SH-SY5Y (cell line): Measurements from ENCODE around the gene SLC17A6.

Experiments used
- GATA2 ChIP-seq: IDR thresholded peaks from 2 replicates; pipeline ENCODE4 v1.6.1; 2011; ENCODE audit warnings: mild to moderate bottlenecking, low read depth, low read length
- GATA3 ChIP-seq: IDR thresholded peaks from 2 replicates; pipeline ENCODE4 v1.6.1; 2011; ENCODE audit warnings: low read depth, mild to moderate bottlenecking, low read length, moderate library complexity

SLC17A6 gene

DNA sequence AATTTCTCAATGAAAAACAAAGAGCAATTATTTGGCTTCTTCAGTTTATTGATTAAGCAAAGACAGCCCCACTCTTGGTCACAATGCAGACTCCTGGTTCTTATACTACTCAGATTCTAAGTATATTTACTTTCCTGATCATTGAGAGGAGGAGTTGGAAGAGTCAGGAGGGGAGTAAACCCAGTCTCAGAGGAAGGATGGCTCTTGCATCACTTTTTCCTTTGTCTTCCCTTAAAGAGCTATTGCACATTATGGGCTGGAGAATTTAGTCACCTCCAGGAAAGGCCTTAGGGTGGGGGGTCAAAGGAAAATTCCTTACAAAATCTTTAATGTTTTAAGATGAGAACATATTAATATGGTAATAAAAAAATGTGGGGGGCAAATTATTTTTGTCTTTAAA, 8.1 kb downstream of the SLC17A6 start:
- no peak for TF ChIP-seq GATA3
- TF ChIP-seq GATA2: no peak

DNA sequence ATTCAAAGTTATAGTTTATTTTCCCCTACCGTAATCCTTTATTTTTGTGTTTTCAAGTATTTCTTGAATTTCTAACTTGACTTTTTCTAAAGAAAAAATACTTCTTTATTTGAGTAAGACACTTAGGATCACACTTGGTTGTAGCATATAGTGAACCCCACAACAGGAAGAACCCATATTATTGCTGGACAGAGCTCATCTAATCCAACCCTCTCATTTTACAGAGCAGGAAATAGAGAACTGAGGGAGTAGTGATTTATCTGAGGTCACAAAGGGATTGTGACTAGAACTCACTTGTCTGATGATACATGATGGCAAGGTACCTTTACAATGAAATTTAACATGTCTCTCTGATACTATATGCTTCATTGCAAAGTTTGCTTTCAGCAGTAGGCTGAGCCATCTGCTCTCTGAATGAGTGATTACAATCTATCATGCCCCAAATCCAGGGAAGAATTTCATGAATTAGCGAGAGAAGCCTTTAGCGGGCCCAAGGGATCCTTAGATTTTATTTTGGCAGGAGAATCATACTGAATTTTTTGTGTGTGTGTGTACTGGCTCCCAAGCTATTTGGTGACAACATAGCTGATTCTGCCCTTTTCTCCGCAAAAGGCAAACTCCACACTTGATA, 9.8 kb downstream of the SLC17A6 start:
- TF ChIP-seq GATA2: peak; percentile 80; the same call in 1 of the 2 replicates
- TF ChIP-seq GATA3: peak; percentile 64

DNA sequence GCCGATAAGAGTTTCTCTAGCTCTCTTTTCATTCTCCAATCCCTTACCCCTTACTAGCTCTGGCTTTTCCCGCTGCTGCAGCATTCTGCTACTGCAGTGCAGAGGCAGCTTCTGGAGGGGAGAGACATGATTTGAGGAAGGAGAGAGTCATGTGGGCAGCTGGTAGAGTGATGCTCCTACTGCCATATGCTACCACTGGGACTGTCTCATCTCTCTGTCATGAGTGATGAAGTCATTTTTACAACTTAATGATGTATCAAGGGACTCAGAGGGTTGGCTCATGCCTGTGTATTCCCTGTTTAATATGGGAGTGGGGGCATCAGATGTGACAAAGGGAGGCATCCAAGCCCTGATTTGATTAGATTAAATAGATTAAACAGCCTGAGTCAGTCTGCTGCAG, 11.3 kb downstream of the SLC17A6 start:
- TF ChIP-seq GATA3 (no peak), GATA2 (no peak; the same call in 1 of the 2 replicates)

DNA sequence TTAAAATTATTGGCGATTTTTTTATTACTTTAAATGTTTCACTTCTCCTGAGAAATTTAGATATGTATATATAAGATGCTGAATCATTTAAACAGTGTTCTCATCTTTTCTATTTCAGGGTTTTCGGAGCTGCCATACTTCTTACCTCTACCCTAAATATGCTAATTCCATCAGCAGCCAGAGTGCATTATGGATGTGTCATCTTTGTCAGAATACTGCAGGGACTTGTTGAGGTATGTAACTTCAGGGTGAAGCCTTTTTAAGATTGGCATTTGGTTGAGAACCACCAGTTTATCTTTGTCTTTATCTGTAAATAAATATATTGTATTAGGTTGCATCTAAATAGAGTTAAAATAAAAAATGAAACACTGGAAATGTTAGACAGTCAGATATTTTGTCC, 21.1 kb downstream of the SLC17A6 start:
- TF ChIP-seq GATA2 (no peak), GATA3 (no peak)

DNA sequence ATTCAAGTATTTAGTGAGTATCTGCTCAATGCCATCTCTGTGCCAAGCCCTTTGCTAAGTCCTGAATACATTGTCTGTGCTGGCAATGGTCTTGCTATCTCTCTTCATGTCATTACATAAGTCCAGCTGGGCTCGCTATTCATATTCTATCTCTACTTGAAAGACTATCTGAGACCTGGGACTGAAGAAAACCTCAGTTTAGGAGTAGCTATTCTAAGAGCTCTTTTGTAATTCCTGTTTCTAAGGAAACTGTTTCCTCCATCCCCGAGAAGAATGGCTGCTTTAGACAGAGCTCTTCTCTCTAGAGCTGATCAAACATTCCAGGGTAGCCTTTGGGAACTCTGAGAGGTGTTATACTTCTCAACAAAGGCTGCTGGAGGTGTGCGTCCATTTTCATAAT, 33.0 kb downstream of the SLC17A6 start:
- no peak for TF ChIP-seq GATA3
- TF ChIP-seq GATA2: no peak

DNA sequence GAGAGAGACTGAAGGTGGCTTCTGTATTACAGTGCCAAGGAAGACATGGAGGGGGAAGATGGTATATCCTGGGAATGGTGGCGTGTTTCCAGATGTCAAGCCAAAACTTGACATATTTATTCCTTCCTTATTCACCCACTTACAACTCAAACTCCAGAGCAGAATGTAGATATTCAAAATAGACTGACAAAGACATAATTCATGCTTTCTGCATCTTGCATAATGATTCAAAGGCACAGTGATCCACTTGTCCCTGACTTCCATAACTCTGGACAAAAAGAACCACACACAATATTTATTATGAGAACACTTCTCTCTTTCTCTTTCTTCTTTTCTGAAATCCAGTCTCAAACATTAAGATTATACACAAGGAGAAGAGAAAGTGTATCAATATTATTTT, 48.9 kb downstream of the SLC17A6 start:
- TF ChIP-seq GATA3: no peak
- TF ChIP-seq GATA2: no peak

DNA sequence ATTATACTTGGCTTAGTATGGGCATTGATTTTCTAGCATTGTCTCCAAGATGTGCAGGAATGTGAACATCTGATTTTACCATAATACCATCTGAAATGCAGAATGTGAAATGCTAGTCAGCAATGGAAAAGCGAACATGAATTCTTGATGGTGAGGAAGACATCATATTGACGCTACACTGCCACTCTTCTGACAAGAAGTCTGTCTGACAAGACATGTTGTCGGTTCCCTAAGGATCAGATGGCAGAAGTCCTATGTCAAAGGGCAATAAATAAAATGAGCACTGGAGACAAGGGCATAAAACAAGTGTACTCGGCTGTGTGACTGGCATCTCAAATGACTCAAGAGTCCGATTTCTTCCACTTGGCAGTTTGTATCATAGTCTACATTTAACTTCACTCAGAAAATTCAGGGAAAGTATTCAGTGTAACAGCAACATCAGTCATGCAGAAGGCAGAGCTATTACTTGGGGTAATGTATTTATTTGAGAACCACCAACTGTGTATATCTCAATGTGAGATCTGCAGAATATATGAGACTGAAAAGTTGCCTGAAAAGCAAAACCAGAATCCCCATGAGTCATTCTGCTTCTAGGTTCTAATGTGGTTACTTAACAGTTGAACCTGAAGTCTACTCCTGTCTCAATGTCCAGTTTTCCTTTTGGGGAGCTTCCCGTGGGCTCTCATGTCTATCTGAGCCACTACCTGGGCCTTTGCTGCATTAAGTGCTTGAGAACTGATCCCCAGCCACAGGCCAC, 51.5 kb downstream of the SLC17A6 start:
- TF ChIP-seq GATA3 (no peak), GATA2 (no peak)

DNA sequence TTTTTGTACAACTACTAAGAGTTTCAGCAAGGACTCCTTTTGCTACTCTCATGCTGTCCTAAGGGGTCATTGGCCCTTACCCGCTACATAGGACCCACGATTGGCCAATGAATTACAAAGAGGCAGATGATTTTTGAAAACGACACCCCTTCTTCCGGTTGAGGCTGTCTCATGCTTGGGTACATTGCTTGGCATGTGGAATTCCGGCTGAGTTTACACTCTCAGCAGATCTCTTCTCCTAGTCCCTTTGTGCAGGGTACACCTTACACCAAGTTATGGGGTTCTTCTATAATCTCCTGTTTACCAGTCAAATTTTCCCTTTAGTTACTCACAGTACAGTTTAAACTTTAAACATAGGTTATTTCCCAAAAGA, 52.1 kb downstream of the SLC17A6 start:
- TF ChIP-seq GATA2 (no peak), GATA3 (no peak)

DNA sequence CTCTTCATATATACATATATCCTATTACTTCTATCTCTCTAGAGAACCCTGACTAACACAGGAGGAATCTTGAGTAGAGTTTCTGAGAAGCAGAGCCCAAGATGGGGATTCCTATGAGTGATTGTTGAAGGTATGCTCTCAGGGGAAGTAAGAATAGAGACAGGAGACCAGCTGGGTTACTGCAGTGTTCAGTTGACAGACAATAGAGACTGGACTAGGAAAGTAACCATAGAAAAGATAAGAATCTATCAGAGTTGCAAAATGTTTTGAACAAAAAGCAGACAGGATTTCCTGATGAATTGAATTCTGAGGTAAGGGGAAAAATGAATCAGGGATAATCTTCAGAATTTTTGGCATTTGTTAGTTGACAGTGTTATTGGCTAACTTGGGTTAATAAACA, 54.4 kb downstream of the SLC17A6 start:
- TF ChIP-seq GATA3: no peak
- TF ChIP-seq GATA2: no peak

DNA sequence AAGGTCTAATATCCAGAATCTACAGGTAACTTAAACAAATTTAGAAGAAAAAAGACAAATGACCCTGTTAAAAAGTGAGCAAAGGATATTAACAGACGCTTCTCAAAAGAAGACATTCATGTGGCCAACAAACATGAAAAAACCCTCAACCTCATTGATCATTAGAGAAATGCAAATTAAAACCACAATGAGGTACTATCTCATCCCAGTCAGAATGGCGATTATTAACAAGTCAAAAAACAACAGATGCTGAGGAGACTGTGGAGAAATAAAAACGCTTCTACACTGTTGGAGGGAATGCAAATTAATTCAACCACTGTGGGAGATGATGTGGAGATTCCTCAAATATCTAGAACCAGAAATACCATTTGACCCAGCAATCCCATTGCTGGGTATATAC, 67.2 kb downstream of the SLC17A6 start:
- no peak for TF ChIP-seq GATA2
- no peak for TF ChIP-seq GATA3

DNA sequence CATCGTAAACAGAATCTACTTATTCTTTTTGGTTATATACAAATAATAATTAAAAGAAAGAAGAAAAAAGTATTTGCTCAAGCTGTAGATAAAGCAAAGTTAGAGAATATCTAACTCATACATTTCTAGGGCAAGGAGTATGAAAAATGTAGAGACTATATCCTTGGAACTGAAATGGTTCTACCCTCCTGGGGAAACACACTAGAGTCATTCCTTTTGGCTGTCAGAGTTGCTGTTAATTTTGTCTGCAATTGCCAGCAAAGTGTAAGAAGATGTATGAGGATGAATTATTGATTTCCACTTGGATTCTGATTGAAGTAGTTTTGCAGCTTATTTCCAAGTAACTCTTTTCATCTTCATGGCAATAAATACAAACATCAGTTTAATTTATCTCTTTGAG, 69.1 kb downstream of the SLC17A6 start:
- no peak for TF ChIP-seq GATA2
- TF ChIP-seq GATA3: no peak

DNA sequence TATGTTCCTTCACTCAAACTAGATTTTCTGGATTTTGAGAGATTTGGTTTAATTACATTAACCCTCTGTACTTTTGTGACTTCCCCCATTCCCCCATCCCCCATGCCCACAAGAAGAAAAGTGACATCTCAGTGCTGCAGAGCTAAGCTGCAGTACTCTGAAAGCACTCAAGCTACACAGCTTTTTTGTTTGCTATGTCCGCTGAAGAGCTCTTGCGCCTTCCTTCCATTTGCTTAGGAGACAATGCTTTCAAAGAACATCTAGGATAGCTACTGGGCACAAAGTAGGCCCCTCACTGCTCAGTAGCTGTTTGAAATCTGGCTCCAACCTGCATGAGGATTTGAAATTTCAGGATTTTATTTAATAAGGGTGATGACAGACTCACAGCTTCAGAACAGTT, 69.7 kb downstream of the SLC17A6 start:
- TF ChIP-seq GATA3: no peak
- no peak for TF ChIP-seq GATA2

DNA sequence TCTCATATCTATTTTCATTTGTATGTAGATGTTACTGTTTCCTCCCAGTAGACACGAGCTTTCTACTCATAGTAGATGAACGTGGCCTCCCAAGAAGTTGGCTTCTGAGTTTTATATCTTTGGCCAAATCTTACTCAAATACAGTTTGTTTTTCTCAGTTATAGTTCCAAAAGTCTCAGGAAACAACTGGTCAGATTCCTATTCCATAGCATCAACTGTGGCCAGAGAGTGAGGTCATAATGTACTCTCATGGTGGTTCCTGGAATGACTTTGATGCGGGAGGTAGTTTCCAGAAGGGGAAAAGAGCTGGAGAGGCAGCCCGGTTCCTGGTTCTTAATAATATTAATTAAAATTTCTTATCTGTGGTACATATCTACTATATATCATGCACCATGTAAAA, 77.3 kb downstream of the SLC17A6 start:
- no peak for TF ChIP-seq GATA3
- TF ChIP-seq GATA2: no peak

DNA sequence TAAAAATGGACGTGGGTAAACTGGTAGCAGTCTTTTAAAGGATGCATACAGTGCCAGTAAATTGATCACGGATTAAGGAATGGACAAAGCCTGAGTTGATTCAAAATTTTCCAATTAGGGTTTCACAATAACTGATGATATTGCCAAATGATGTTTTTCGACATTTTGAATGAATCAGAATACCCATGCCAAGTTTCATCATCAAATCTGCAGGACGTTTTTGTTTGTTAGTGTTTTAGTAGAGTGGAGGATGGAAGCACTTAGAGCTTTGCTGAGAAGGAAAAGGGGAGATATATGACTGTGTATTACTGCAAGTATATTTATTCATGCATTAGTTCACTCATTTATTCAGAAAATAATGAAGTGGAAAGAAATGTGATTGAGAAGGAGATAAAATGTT, 78.3 kb downstream of the SLC17A6 start:
- TF ChIP-seq GATA3 (no peak), GATA2 (no peak)

DNA sequence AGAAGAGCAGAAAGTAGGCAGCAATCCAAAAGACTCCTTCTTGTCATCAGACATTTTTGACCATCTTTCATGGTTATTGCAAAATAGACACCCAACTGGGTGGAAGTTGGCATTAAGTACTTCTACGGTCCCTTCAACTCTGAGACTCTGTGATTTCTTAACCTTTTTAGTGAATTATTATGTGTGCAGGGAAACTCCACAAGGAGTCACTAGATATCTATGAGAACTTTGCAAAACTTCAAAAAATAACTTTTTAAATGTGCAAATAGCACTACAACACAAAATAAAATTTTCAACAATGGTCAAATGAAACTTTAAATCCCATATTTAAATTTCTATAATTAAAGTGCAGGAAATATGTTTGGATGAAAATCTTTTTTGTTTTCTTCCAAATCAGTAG, 88.7 kb downstream of the SLC17A6 start:
- TF ChIP-seq GATA3 (no peak), GATA2 (no peak)
